HG03060 (cell line): ENCODE results near the gene AKT3.

Source experiments
- ATAC-seq: cut with Tn5 transposase; IDR thresholded peaks from one replicate; pipeline ENCODE4 v1.9.1; 2021; ENCODE audit warnings: low read depth, moderate number of reproducible peaks; ENCODE audit not compliant: unreplicated experiment

AKT3 gene

DNA sequence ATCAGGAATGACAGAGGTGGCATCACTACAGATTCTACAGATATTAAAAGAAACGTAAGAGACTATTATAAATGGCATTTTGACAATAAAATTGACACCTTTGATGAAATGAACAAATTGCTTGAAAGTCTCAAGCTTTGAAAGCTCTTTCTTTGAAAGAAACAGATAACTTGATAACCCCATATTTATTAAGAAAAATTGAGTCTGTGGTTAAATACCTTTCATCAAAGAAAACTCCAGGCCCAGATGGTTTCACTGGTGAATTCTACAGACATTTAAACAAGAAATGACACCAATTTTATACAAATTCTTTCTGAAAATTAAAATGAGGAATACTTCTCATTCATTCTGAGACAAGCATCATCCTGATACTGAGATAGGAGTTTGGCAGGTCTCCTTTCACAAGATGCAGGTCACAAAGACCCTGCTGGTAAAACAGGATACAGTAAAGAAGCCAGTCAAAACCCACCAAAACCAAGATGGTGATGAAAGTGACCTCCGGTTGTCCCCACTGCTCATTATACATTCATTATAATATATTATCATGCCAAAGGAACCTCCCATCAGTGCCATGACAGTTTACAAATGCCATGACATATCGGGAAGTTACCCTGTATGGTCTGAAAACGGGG, 210.9 kb downstream of the AKT3 start:
- ATAC-seq, result no peak

DNA sequence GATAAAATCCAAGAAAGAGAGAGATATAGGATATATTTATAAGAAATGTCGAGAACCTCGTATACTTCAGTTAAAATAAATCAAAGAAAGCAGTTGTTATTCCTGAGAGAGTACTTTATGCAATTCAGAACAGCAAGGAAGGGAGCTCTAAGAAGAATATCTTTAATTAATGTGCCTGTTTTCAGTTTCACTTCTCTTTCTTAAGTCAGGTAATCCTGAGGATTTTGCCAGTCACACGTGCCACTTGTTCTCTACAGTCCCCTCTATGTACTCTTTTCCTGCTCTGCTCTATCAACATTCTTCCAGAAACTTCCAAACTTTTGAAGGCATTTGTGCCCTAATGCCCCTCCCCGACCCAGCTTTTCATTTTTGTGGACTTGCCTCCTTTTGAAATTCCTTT, 211.9 kb downstream of the AKT3 start:
- no peak for ATAC-seq

DNA sequence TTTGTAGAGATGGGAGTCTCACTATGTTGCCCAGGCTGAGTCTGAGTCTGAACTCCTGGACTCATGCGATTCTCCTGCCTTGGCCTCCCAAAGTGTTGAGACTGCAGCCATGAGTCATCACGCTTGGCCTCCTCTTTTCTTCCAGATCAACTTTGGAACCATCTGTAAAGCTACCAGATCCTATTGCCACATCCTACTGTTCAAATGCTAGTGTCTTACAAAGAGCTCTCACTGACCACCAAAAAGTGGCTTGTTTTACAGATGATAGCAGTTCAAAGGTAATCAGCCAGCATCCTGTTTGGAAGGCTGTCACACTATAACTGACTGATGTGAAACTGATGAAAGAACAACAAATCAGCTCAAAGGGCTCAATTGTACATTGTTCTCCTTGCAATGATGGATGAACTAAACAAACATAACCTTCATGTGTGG, 221.6 kb downstream of the AKT3 start:
- ATAC-seq, result no peak

DNA sequence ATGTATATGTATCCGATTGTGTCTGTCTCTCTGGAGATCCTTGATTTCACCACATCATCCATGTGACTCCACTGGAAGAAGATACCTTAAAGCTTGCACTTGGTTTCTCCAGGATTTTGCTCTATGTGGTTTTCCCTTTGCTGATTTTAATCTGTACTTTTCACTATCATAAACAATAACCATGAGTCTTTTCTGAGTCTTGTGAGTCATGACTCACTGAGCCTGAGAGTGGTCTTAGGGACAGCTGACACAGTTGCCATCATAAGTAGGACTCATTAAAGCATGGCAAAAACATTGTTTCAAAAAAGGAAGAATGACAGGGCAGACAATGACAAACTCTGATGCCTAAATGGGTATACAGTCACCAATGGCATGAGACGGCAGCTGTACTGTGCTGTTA, 226.2 kb downstream of the AKT3 start:
- no peak for ATAC-seq

- no peak for ATAC-seq
Observed at GRCh38 chr1:243621973-243622372, 228.1 kb downstream of the AKT3 start.

GRCh38 chr1:243620096-243620495, 229.9 kb downstream of the AKT3 start:
- ATAC-seq, result no peak

- ATAC-seq, result no peak
Observed at GRCh38 chr1:243609698-243610097, 240.3 kb downstream of the AKT3 start.

- no peak for ATAC-seq
Observed at GRCh38 chr1:243605604-243606003, 244.4 kb downstream of the AKT3 start.

DNA sequence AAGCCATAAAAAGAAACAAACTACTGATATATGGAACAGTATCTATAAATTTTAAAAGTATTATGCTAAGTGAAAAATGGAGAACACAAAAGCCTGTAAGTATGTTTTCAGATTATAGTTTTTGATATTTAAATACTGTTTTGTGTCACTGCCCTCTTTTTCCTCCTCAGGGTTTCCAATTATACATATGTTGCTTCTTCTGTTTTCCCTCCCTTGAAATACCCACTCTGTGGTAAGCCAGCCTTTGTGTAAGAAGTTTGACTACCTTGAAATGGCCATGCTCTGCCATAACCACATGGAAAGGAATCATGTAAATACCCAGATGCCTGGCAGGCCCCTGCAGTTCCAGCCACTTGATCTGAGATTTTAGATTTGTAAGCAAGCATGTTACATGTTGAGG, 248.3 kb downstream of the AKT3 start:
- no peak for ATAC-seq

DNA sequence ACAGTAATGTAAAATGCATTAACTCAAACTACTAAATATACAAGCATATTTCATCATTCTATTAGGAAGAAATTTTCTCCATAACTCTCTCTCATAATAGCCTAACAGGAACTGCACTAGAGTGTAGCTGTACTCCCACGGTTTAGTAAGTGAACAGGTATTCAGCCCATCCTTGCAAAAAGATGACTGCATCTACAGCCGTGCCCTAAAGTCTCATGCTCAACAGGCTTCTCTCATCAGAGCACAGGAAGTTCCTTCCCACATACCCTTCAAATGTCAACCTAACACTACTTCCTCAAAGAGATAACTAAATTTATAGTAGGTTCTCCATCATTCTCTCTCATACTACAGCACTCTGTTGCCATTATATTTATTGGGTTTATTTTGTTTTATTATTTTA, 251.6 kb downstream of the AKT3 start:
- peak; percentile 31 for ATAC-seq

DNA sequence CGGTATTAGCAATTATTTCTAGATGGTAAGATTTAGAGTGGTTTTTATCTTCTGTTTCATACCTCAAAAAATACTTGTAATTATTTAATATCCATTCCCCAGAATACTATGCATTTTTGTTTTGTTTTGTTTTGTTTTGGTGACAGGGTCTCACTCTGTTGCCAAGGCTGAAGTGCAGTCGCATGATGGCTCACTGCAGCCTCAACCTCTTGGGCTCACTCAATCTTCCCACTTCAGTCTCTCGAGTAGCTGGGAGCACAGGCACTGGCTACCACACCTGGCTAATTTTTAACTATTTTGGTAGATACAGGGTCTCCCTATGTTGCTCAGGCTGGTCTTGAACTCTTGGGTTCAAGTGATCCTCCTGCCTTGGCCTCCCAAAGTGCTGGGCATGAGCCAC, 252.7 kb downstream of the AKT3 start:
- no peak for ATAC-seq

DNA sequence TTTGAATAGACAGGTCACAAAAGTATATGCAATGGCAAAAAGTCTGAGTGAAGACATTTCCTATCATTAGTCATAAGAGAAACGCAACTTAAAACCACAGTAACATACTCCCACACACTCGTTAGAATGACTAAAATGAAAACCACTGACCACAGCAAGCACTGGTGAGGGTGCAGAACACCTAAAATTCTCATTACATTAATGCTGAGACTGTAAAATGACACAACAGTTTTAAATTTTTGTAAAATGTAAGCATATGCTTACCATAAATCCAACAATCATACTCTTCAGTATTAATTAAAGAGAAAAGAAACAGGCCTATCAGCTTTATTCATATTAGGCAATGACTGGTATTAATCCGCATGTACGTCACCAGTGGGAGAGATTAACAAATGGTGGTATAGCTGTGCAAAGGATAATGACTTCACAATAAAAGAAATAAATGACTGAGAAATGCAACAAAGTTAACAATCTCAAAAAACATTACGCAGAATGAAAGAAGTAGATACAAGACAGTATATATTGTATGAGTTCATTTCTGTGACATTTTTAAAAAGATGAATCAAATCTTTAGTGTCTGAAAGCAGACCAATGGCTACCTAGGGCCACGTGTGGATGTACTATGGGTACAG, 253.5 kb downstream of the AKT3 start:
- peak; percentile 97 for ATAC-seq

DNA sequence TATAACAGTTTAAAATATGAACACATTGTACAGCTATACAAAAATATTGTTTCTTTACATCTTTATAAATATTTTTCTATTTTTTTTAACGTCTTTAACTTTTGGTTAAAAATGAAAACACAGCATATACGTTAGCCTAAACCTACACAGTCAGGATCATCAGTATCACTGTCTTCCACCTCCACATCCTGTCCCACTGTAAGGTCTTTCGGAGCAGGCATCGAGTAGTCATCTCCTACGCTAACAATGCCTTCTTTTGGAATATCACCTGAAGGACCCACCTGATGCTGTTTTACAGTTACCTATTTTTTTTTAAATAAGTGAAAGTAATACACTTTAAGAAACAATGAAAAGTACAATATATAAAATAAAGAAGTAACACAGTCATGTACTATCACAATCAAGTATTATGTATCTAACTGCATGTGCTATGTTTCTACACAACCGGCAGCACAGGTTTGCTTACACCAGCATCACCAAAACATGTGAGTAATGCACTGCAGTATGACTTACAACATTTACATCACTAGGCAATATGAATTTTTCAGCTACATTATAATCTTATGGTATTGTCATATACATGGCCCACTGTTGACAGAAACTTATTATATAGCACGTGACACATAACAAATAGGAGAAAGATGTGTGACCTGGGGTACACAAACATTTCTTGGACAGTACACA, 254.4 kb downstream of the AKT3 start:
- no peak for ATAC-seq

DNA sequence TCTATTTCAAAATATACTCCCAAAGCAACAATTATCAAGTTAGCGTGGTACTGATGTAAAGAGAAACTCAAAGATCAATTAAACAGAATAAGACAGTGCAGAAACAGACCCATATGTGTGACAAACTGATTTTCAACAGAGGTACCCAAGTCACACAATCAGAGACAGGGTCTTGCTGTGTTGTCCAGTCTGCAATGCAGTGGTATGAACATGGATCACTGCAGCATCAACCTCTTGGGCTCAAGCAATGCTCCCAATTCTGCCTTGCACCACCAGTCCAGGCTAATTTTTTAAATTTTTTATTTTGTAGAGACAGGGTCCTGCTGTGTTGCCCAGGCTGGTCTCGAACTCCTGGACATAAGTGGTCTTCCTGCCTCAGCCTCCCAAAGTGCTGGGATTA, 255.6 kb downstream of the AKT3 start:
- no peak for ATAC-seq

DNA sequence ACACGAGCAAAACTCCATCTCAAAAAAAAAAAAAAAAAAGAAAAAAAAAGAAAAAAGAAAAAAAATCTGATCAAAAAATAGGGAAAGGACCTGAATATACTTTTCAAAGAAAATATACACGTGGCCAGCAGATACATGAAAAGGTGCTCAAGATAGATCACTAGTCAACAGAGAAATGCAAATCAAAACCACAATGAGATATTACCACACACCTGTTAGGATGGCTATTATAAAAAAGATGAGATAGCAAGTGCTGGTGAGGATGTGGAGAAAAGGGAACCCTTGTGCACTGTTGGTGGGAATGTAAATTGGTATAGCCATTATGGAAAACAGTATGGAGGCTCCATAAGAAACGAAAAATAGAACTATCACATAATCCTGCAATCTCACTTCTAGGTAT, 260.8 kb downstream of the AKT3 start:
- ATAC-seq, result peak; percentile 69

DNA sequence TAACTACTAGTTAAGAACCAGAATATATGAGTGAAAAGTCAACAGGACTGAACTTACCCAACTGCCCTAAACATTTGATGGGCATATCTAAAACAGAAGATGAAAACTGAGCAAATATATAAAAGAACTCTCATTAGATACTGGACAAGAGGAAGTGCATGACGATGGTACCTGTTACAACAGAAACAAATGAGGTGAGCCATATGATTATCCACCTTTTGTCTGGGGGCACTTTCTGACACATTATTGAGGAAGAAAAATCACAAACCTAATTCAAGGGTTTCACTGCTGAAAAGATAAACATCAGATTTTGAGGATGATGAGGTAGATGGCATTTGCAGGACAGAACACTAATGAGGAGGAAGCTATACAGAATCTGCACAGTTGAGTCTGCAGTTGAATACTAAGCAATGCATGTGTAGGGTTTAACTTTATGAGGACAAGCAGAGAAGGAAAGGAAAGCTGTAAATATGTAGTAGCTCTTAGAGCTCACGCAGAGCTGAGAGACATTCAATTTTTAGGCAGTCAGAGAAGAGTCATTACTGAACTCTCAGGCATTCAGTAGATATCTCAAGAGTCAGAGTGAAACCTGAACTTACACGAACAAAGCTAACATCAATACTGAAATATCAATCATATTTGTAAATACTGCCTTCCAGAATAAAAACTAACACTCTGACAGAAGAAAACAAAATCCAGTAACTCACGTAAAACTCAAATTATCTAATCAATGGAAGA, 262.1 kb downstream of the AKT3 start:
- ATAC-seq, result peak; percentile 93

GRCh38 chr1:243587285-243587684, 262.8 kb downstream of the AKT3 start:
- ATAC-seq, result no peak

DNA sequence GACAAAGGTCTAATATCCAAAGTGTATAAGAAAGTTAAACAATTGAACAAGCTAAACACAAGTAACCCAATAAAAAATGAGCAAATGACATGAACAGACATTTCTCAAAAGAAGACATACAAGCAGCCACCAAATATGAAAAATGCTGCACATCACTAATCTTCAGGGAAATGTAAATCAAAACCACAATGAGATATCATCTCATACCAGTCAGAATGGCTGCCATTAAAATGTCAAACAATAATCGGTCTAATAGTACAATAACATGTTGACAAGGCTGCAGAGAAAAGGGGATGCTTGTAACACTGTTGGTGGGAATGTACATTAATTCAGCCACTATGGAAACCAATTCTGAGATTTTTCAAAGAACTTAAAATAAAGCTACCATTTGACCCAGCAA, 264.1 kb downstream of the AKT3 start:
- ATAC-seq, result no peak

DNA sequence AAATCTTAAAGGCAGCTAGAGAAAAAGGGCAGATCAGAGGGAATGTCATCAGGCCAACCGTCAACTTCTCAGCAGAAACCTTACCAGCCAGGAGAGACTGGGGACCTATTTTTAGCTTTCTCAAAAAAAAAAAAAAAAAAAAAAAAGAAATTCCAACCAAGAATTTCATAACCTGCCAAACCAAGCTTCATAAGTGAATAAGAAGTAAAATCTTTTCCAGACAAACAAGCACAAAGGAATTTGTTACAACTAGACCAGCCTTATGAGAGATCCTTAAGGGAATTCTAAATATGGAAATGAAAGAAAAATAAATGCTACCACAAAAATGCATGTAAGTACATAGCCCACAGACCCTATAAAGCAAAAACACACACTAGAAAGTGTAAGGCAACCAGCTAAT, 267.7 kb downstream of the AKT3 start:
- no peak for ATAC-seq

- no peak for ATAC-seq
Observed at GRCh38 chr1:243580984-243581383, 269.1 kb downstream of the AKT3 start.

DNA sequence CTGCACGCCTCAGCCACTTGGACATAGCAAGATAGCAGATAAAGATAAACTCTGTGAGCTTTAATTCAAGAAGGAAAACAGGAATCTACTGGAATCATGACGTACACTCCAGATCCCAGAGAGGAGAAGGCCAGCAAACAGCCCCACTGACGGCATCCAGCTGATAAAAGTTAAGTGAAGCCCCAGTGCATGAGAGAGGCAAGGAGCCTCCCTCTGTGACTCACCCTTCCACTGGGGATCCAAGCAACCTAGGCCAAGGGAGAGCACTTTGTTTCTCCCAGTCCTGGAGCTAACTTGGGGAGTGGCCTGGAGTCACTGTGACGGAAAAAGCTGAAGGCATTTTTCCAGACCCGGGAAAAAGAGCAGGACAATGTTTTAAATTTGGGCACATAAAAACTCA, 270.0 kb downstream of the AKT3 start:
- ATAC-seq, result no peak
